HEK293T (cell line): ENCODE data around the gene VPS18.

Experiments
- CTCF ChIA-PET: fragments of 350-600 bp; formaldehyde crosslinking; extraction: SDS; loops from one replicate; lab custom pipeline; 2021; ENCODE audit warnings: antibody characterized with exemption, inconsistent platforms; lab: Yijun Ruan, JAX
- POLR2A ChIA-PET: fragments of 350-600 bp; formaldehyde crosslinking; extraction: SDS; loops from one replicate; lab custom pipeline; 2020; ENCODE audit warnings: antibody characterized with exemption, inconsistent platforms; lab: Yijun Ruan, JAX
- DNase-seq: peaks from one replicate; pipeline ENCODE4 v3.0.0; 2012; ENCODE audit warnings: mixed read lengths; ENCODE audit errors: extremely low spot score
- ARNT ChIP-seq: fragments of 450-650 bp; IDR thresholded peaks from 2 replicates; pipeline ENCODE4 v1.6.1; 2017; ENCODE audit warnings: mild to moderate bottlenecking
- BHLHE40 ChIP-seq: fragments of 450-650 bp; IDR thresholded peaks from 2 replicates; pipeline ENCODE4 v1.6.1; 2016; ENCODE audit warnings: mild to moderate bottlenecking, moderate library complexity, borderline replicate concordance
- CTBP1 ChIP-seq: fragments of 450-650 bp; IDR thresholded peaks from 2 replicates; pipeline ENCODE4 v1.6.1; 2016; ENCODE audit warnings: borderline replicate concordance
- ELF4 ChIP-seq: fragments of 450-650 bp; IDR thresholded peaks from 2 replicates; pipeline ENCODE4 v1.6.1; 2017; ENCODE audit warnings: antibody characterized with exemption
- FOXA1 ChIP-seq: fragments of 450-650 bp; IDR thresholded peaks from 2 replicates; pipeline ENCODE4 v1.6.1; 2016; ENCODE audit warnings: mild to moderate bottlenecking
- FOXK2 ChIP-seq: fragments of 450-650 bp; IDR thresholded peaks from 2 replicates; pipeline ENCODE4 v1.6.1; 2016; ENCODE audit warnings: mild to moderate bottlenecking
- FOXM1 ChIP-seq: fragments of 450-650 bp; IDR thresholded peaks from 2 replicates; pipeline ENCODE4 v1.6.1; 2017; ENCODE audit warnings: mild to moderate bottlenecking, borderline replicate concordance
- HDGF ChIP-seq: fragments of 450-650 bp; IDR thresholded peaks from 2 replicates; pipeline ENCODE4 v1.6.1; 2017; ENCODE audit warnings: antibody characterized with exemption, borderline replicate concordance
- L3MBTL2 ChIP-seq: fragments of 450-650 bp; conservative IDR thresholded peaks from 2 replicates; pipeline ENCODE4 v1.6.1; 2016; ENCODE audit warnings: mild to moderate bottlenecking
- LEF1 ChIP-seq: fragments of 450-650 bp; IDR thresholded peaks from 2 replicates; pipeline ENCODE4 v1.6.1; 2017; ENCODE audit warnings: mild to moderate bottlenecking, borderline replicate concordance
- NFRKB ChIP-seq: fragments of 450-650 bp; IDR thresholded peaks from 2 replicates; pipeline ENCODE4 v1.6.1; 2016; ENCODE audit warnings: mild to moderate bottlenecking, moderate library complexity
- PKNOX1 ChIP-seq: fragments of 450-650 bp; IDR thresholded peaks from 2 replicates; pipeline ENCODE4 v1.6.1; 2016
- SP1 ChIP-seq: fragments of 450-650 bp; IDR thresholded peaks from 2 replicates; pipeline ENCODE4 v1.6.1; 2017
- SUZ12 ChIP-seq: fragments of 450-650 bp; IDR thresholded peaks from 2 replicates; pipeline ENCODE4 v1.6.1; 2016; ENCODE audit warnings: mild to moderate bottlenecking
- TARDBP ChIP-seq: fragments of 450-650 bp; IDR thresholded peaks from 2 replicates; pipeline ENCODE4 v1.6.1; 2016
- ZNF384 ChIP-seq: fragments of 450-650 bp; IDR thresholded peaks from 2 replicates; pipeline ENCODE4 v1.6.1; 2016

VPS18 gene

GRCh38 chr15:40863660-40864270, 30.5 kb upstream of the VPS18 start:
- CTCF ChIA-PET, result interaction anchor here (0.8 to 2.0 kb wide), 2 partner anchors 18 to 28 kb away, joined by 4 to 6 read pairs; no protein-coding TSS in a partner anchor
- POLR2A ChIA-PET, result interaction anchor here (1.4 kb wide), 1 partner anchor 31 kb away, joined by 7 read pairs; the partner anchor contains the start of gene VPS18
- TF ChIP-seq PKNOX1, result no peak
- TF ChIP-seq SP1, result no peak
- no peak for TF ChIP-seq CTBP1
- no peak for TF ChIP-seq LEF1
- TF ChIP-seq FOXK2, result no peak
- no peak for TF ChIP-seq TARDBP
- TF ChIP-seq L3MBTL2, result no peak
- no peak for TF ChIP-seq HDGF
- TF ChIP-seq FOXA1, result no peak
- no peak for TF ChIP-seq ZNF384
- no peak for TF ChIP-seq BHLHE40
- TF ChIP-seq NFRKB, result no peak
- no peak for TF ChIP-seq ELF4
- TF ChIP-seq ARNT, result no peak
- TF ChIP-seq SUZ12, result no peak
- DNase-seq, result no peak

GRCh38 chr15:40867199-40867598, 27.1 kb upstream of the VPS18 start:
- POLR2A ChIA-PET, result no interaction called here

GRCh38 chr15:40869686-40870085, 24.6 kb upstream of the VPS18 start:
- POLR2A ChIA-PET, result no interaction called here
- CTCF ChIA-PET, result interaction anchor here (0.8 to 4.0 kb wide), 2 partner anchors 11 to 22 kb away, joined by 4 to 47 read pairs; no protein-coding TSS in a partner anchor
- no peak for DNase-seq
- no peak for TF ChIP-seq FOXM1
- TF ChIP-seq ZNF384, result no peak
- TF ChIP-seq SP1, result no peak
- no peak for TF ChIP-seq BHLHE40
- no peak for TF ChIP-seq SUZ12
- TF ChIP-seq ELF4, result no peak
- TF ChIP-seq NFRKB, result no peak
- no peak for TF ChIP-seq ARNT
- no peak for TF ChIP-seq TARDBP
- TF ChIP-seq CTBP1, result no peak
- TF ChIP-seq FOXK2, result no peak
- no peak for TF ChIP-seq HDGF
- TF ChIP-seq L3MBTL2, result no peak
- TF ChIP-seq LEF1, result no peak

More at GRCh38 chr15:40867199-40867598, 27.1 kb upstream of the VPS18 start:
- DNase-seq, result no peak
- TF ChIP-seq LEF1 (no peak), HDGF (no peak)
- CTCF ChIA-PET, result no interaction called here

GRCh38 chr15:40870716-40871115, 23.5 kb upstream of the VPS18 start:
- POLR2A ChIA-PET, result interaction anchor here (1.0 to 1.4 kb wide), 2 partner anchors 13 to 27 kb away, joined by 3 to 5 read pairs; partner anchors contain the start of gene SPINT1
- TF ChIP-seq PKNOX1 (no peak), LEF1 (no peak), HDGF (no peak), ARNT (no peak), SP1 (no peak), FOXA1 (no peak), ZNF384 (no peak), L3MBTL2 (no peak), BHLHE40 (no peak), TARDBP (no peak), FOXK2 (no peak), ELF4 (no peak), FOXM1 (no peak), CTBP1 (no peak), SUZ12 (no peak), NFRKB (no peak)
- CTCF ChIA-PET, result interaction anchor here (0.8 to 4.0 kb wide), 2 partner anchors 12 to 21 kb away, joined by 4 to 47 read pairs; no protein-coding TSS in a partner anchor
- DNase-seq, result no peak

GRCh38 chr15:40871749-40872617, 22.3 kb upstream of the VPS18 start:
- ChIA-PET POLR2A (interaction anchor here (1.0 to 2.4 kb wide), 3 partner anchors 14 to 28 kb away, joined by 3 to 12 read pairs (median 5); partner anchors contain the start of genes SPINT1 and VPS18), CTCF (interaction anchor here (0.9 to 4.0 kb wide), 2 partner anchors 14 to 20 kb away, joined by 3 to 47 read pairs; no protein-coding TSS in a partner anchor)
- DNase-seq, result no peak
- TF ChIP-seq ARNT, result no peak
- no peak for TF ChIP-seq FOXA1
- TF ChIP-seq HDGF, result no peak
- TF ChIP-seq L3MBTL2, result no peak
- TF ChIP-seq LEF1, result no peak
- TF ChIP-seq TARDBP, result no peak
- TF ChIP-seq ZNF384, result no peak
- no peak for TF ChIP-seq BHLHE40
- no peak for TF ChIP-seq ELF4
- no peak for TF ChIP-seq SP1
